ENCODE results near the gene EPB41L2. TPM values are rescaled to one million over a fixed set of nuclear protein-coding genes. Genes with fewer than 3 reads are reported as not detected.

Gene EPB41L2
- total RNA-seq, 2 donors from 2014 or later = 160 to 189 TPM

- Mint-ChIP-seq H3K36me3 (ENCODE audit: low read depth) (peaks cover 13% of the 10 kb centered on the region), H3K27me3 (ENCODE audit: insufficient read depth) (no peaks in the 10 kb centered on the region), H3K27ac (peak overlapping the region; percentile 11), H3K4me3 (no peak overlapping the region), H3K9me3 (peaks cover 11% of the 10 kb centered on the region), H3K4me1 (peaks cover 21% of the 10 kb centered on the region)
- no peak for TF ChIP-seq CTCF (conservative IDR thresholded peaks at IDR 0.05)
- WGBS, 2 experiments (ENCODE audit: insufficient coverage in 1 of 2, insufficient read length in 1 of 2) = 67 to 95% methylated on average over 1 to 3 of the region's 3 CpGs
- H3K27ac ChIP-seq (ENCODE audit: low read depth, low read length) = no peak overlapping the region
- no peaks in the 10 kb centered on the region for H3K27me3 ChIP-seq (ENCODE audit: control insufficient read depth, insufficient read depth, low read length, poor library complexity, severe bottlenecking)
- H3K36me3 ChIP-seq (ENCODE audit: control insufficient read depth, insufficient read depth, low read length) = peaks cover 7% of the 10 kb centered on the region
- H3K9me3 ChIP-seq (ENCODE audit: control insufficient read depth, low read length) = peaks cover 17% of the 10 kb centered on the region
- H3K9ac ChIP-seq (ENCODE audit: extremely low read depth, low read length, poor library complexity, severe bottlenecking) = no peak overlapping the region
- no peak for DNase-seq
- H3K4me3 ChIP-seq (ENCODE audit: low read length) = no peak overlapping the region
- no peaks in the 10 kb centered on the region for H3K4me1 ChIP-seq (ENCODE audit: control insufficient read depth, insufficient read depth, low read length)
Measured at GRCh38 chr6:131017962-131018361, 45.1 kb downstream of the EPB41L2 start.

- no peaks in the 10 kb centered on the region for H3K27me3 Mint-ChIP-seq (ENCODE audit: insufficient read depth)
Measured at GRCh38 chr6:131015630-131016263, 47.3 kb downstream of the EPB41L2 start.

GRCh38 chr6:131015025-131015591 lies 47.9 kb downstream of the EPB41L2 start:
- Histone ChIP-seq H3K4me1 (ENCODE audit: control insufficient read depth, insufficient read depth, low read length) (no peaks in the 10 kb centered on the region), H3K4me3 (ENCODE audit: low read length) (no peak overlapping the region), H3K27me3 (ENCODE audit: control insufficient read depth, insufficient read depth, low read length, poor library complexity, severe bottlenecking) (no peaks in the 10 kb centered on the region), H3K9me3 (ENCODE audit: control insufficient read depth, low read length) (peaks cover 11% of the 10 kb centered on the region), H3K9ac (ENCODE audit: extremely low read depth, low read length, poor library complexity, severe bottlenecking) (no peak overlapping the region), H3K36me3 (ENCODE audit: control insufficient read depth, insufficient read depth, low read length) (no peaks in the 10 kb centered on the region), H3K27ac (ENCODE audit: low read depth, low read length) (no peak overlapping the region)
- WGBS, 2 experiments (ENCODE audit: insufficient coverage in 1 of 2, insufficient read length in 1 of 2) = 76 to 79% methylated on average over 2 to 4 of the region's 4 CpGs
- H3K4me3 Mint-ChIP-seq = no peak overlapping the region
- H3K27me3 Mint-ChIP-seq (ENCODE audit: insufficient read depth) = no peaks in the 10 kb centered on the region
- no peak for TF ChIP-seq CTCF (conservative IDR thresholded peaks at IDR 0.05)
- peaks cover 8% of the 10 kb centered on the region for H3K9me3 Mint-ChIP-seq
- no peak overlapping the region for H3K27ac Mint-ChIP-seq
- peaks cover 8% of the 10 kb centered on the region for H3K36me3 Mint-ChIP-seq (ENCODE audit: low read depth)
- H3K4me1 Mint-ChIP-seq = peaks cover 21% of the 10 kb centered on the region
- no peak for DNase-seq

More at GRCh38 chr6:131015630-131016263, 47.3 kb downstream of the EPB41L2 start:
- Histone ChIP-seq H3K4me1 (ENCODE audit: control insufficient read depth, insufficient read depth, low read length) (no peaks in the 10 kb centered on the region), H3K9ac (ENCODE audit: extremely low read depth, low read length, poor library complexity, severe bottlenecking) (no peak overlapping the region), H3K4me3 (ENCODE audit: low read length) (no peak overlapping the region), H3K9me3 (ENCODE audit: control insufficient read depth, low read length) (peaks cover 10% of the 10 kb centered on the region), H3K36me3 (ENCODE audit: control insufficient read depth, insufficient read depth, low read length) (no peaks in the 10 kb centered on the region), H3K27ac (ENCODE audit: low read depth, low read length) (no peak overlapping the region), H3K27me3 (ENCODE audit: control insufficient read depth, insufficient read depth, low read length, poor library complexity, severe bottlenecking) (no peaks in the 10 kb centered on the region)
- DNase-seq = no peak
- Mint-ChIP-seq H3K36me3 (ENCODE audit: low read depth) (peaks cover 9% of the 10 kb centered on the region), H3K4me3 (no peak overlapping the region), H3K4me1 (peaks cover 21% of the 10 kb centered on the region), H3K9me3 (peaks cover 4% of the 10 kb centered on the region), H3K27ac (peak overlapping the region; percentile 21)
- 88 to 100% methylated on average over 1 to 3 of the region's 3 CpGs for WGBS, 2 experiments (ENCODE audit: insufficient coverage in 1 of 2, insufficient read length in 1 of 2)
- no peak for TF ChIP-seq CTCF (conservative IDR thresholded peaks at IDR 0.05)

Data from endodermal cell (in vitro differentiated cells).